Measurements from ENCODE around the gene POLR2E. TPM values are rescaled to one million over a fixed set of nuclear protein-coding genes. Genes with fewer than 3 reads are reported as not detected.

POLR2E gene
- total RNA-seq, 1 experiment from 2014 or later = 261 TPM

GRCh38 chr19:1136201-1136600, 41.0 kb upstream of the POLR2E start:
- no peak overlapping the region for H2BK20ac ChIP-seq (ENCODE audit: low read depth, low read length, poor library complexity, severe bottlenecking)
- no peaks in the 10 kb centered on the region; the same call in 1 of the 2 replicates for H3K79me2 ChIP-seq (ENCODE audit: insufficient read depth, low read length)
- H3K14ac ChIP-seq (ENCODE audit: insufficient read depth, low read length) = no peak overlapping the region
- Mint-ChIP-seq H3K27me3 (ENCODE audit: low read depth) (no peaks in the 10 kb centered on the region), H3K36me3 (ENCODE audit: insufficient read depth in 1 of 3, low read depth in 3 of 3) (peaks cover 4 to 19% (median 12%) of the 10 kb centered on the region in 3 experiments; a peak in 6 of 7 replicates), H3K27ac (peak overlapping the region in 2 of 3 experiments; percentile 87 to 93; a peak in 2 of 7 replicates), H3K9me3 (no peaks in the 10 kb centered on the region), H3K4me1 (peaks cover 4 to 11% of the 10 kb centered on the region in 2 experiments), H3K4me3 (no peak overlapping the region; a peak in 1 of 5 replicates)
- H3K4me1 ChIP-seq (ENCODE audit: insufficient read depth, low read length) = no peaks in the 10 kb centered on the region; the same call in 1 of the 2 replicates
- H3K23me2 ChIP-seq (ENCODE audit: insufficient read length, low read depth, low read length, poor library complexity, severe bottlenecking) = no peaks in the 10 kb centered on the region
- H4K20me1 ChIP-seq (ENCODE audit: control insufficient read depth, insufficient read depth, insufficient read length) = no peaks in the 10 kb centered on the region
- H4K8ac ChIP-seq (replicated peaks; ENCODE audit: insufficient read length, low read depth, low read length) = no peak overlapping the region
- H3K4me2 ChIP-seq (ENCODE audit: insufficient read depth, insufficient read length, low read length) = no peak overlapping the region
- no peak overlapping the region for H3K56ac ChIP-seq (ENCODE audit: insufficient read length, low read depth, low read length)
- H2BK15ac ChIP-seq (ENCODE audit: low read depth, low read length) = no peak overlapping the region
- no peak overlapping the region for H3T11ph ChIP-seq (ENCODE audit: low read length)
- no peaks in the 10 kb centered on the region for H3K79me1 ChIP-seq (ENCODE audit: insufficient read depth, low read depth, low read length, poor library complexity, severe bottlenecking)
- H2AFZ ChIP-seq (ENCODE audit: low read length) = no peak overlapping the region
- no CpG with 5 or more reads among the region's 12 CpGs for WGBS (ENCODE audit: extremely low coverage, insufficient read length, low lambda C conversion rate)
- H3K23ac ChIP-seq (ENCODE audit: insufficient read length, low read depth, low read length) = no peak overlapping the region
- H4K5ac ChIP-seq (ENCODE audit: insufficient read length, low read depth, low read length) = no peak overlapping the region
- H2BK12ac ChIP-seq (ENCODE audit: insufficient read length, low read depth, low read length) = no peak overlapping the region
- no peak overlapping the region for H2BK120ac ChIP-seq (ENCODE audit: low read depth, low read length, poor library complexity, severe bottlenecking)
- H2BK5ac ChIP-seq (ENCODE audit: insufficient read length, low read length) = no peak overlapping the region
- H3K27me3 ChIP-seq (ENCODE audit: insufficient read depth, low read length) = no peaks in the 10 kb centered on the region
- DNase-seq = no peak
- no peak overlapping the region for H2AK5ac ChIP-seq (ENCODE audit: insufficient read length, low read length)
- TF ChIP-seq, protein P1, sequence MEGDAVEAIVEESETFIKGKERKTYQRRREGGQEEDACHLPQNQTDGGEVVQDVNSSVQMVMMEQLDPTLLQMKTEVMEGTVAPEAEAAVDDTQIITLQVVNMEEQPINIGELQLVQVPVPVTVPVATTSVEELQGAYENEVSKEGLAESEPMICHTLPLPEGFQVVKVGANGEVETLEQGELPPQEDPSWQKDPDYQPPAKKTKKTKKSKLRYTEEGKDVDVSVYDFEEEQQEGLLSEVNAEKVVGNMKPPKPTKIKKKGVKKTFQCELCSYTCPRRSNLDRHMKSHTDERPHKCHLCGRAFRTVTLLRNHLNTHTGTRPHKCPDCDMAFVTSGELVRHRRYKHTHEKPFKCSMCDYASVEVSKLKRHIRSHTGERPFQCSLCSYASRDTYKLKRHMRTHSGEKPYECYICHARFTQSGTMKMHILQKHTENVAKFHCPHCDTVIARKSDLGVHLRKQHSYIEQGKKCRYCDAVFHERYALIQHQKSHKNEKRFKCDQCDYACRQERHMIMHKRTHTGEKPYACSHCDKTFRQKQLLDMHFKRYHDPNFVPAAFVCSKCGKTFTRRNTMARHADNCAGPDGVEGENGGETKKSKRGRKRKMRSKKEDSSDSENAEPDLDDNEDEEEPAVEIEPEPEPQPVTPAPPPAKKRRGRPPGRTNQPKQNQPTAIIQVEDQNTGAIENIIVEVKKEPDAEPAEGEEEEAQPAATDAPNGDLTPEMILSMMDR (conservative IDR thresholded peaks at IDR 0.05) = no peak
- no peak overlapping the region for H4K91ac ChIP-seq (ENCODE audit: insufficient read length, low read depth, low read length)
- H3K9ac ChIP-seq (ENCODE audit: extremely low read depth, insufficient read length, low read length) = no peak overlapping the region
- no peak overlapping the region for H3K4ac ChIP-seq (ENCODE audit: low read depth, low read length)
- no peak overlapping the region for H3K27ac ChIP-seq (ENCODE audit: insufficient read length, low read depth, low read length)
- no peaks in the 10 kb centered on the region for H3K9me3 ChIP-seq (ENCODE audit: control insufficient read depth, low read depth, low read length)
- H3K18ac ChIP-seq (ENCODE audit: insufficient read length, low read depth, low read length) = no peak overlapping the region
